MM.1S (cell line): ENCODE data around the gene PODNL1.

Experiments used
- CTCF ChIP-seq: fragments of 300-600 bp; sonication (generic); IDR thresholded peaks from 2 replicates; pipeline ENCODE4 v1.5.1; 2016; ENCODE audit warnings: antibody characterized with exemption, low read length, mixed read lengths
- EZH2 ChIP-seq: fragments of 300-600 bp; sonication (generic); optimal IDR thresholded peaks from 2 replicates; pipeline ENCODE3; 2017; ENCODE audit warnings: low read depth, mild to moderate bottlenecking, antibody characterized with exemption, low read length, mixed read lengths
- EZH2phosphoT487 ChIP-seq: fragments of 300-600 bp; sonication (generic); IDR thresholded peaks from 2 replicates; pipeline ENCODE4 v1.6.1; 2018; ENCODE audit warnings: antibody characterized with exemption, low read length

- TF ChIP-seq CTCF (no peak), EZH2 (no peak), EZH2phosphoT487 (no peak)
These were observed 6.6 kb downstream of the PODNL1 start for GRCh38 chr19:13931391-13932148.
